Suprapubic skin (tissue), 3 donors: ENCODE measurements around the gene NSUN2.

Experiments used
- EP300 ChIP-seq: sonication (generic); formaldehyde crosslinking; IDR thresholded peaks from one replicate; pipeline ENCODE4 v1.6.1; 2017; ENCODE audit warnings: antibody characterized with exemption
- POLR2A ChIP-seq, 2 donors: fragments of 450-650 bp; IDR thresholded peaks; one replicate each; pipeline ENCODE4 v1.6.1; 2017; ENCODE audit warnings: antibody characterized with exemption in 2 of 2, mild to moderate bottlenecking in 2 of 2, moderate library complexity in 2 of 2
- TF ChIP-seq, protein P1 (sequence below), 2 donors: fragments of 200-600 bp in 1 of 2; fragments of 450-650 bp in 1 of 2; sonication (generic) in 1 of 2; IDR thresholded peaks; one replicate each; pipeline ENCODE4 v1.5.1; 2016 to 2019; ENCODE audit warnings: antibody characterized with exemption in 2 of 2, mild to moderate bottlenecking in 1 of 2, moderate library complexity in 1 of 2

DNA sequence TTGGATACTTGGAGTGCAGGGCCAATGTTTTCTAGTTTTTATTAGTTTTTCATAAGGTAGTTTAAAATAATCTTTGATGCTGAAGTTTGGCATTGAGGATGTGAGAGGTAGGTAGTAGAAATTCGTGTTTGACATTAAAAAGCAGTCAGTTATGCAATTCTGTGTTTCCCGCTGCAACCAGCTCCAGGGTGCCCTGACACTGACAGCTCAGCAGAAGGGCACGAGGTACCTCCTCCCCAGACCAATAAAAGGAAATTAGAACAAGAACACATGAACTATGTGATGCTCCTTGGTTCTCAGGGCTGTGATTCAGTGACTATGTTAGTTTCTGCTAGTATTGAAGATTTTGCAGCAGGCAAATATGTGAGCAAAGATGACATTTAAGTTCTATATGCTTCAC, 40.2 kb downstream of the NSUN2 start:
- TF ChIP-seq, protein P1, sequence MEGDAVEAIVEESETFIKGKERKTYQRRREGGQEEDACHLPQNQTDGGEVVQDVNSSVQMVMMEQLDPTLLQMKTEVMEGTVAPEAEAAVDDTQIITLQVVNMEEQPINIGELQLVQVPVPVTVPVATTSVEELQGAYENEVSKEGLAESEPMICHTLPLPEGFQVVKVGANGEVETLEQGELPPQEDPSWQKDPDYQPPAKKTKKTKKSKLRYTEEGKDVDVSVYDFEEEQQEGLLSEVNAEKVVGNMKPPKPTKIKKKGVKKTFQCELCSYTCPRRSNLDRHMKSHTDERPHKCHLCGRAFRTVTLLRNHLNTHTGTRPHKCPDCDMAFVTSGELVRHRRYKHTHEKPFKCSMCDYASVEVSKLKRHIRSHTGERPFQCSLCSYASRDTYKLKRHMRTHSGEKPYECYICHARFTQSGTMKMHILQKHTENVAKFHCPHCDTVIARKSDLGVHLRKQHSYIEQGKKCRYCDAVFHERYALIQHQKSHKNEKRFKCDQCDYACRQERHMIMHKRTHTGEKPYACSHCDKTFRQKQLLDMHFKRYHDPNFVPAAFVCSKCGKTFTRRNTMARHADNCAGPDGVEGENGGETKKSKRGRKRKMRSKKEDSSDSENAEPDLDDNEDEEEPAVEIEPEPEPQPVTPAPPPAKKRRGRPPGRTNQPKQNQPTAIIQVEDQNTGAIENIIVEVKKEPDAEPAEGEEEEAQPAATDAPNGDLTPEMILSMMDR (IDR thresholded peaks at IDR 0.05): no peak
- no peak for TF ChIP-seq POLR2A (IDR thresholded peaks at IDR 0.05)
- no peak for TF ChIP-seq EP300
